NT2/D1 (cell line): ENCODE measurements around the gene SPEM1.

Experiments
- DNase-seq: peaks from one replicate; pipeline ENCODE4 v3.0.0-alpha.2; 2011; ENCODE audit warnings: low read depth, low spot score
- H3K27me3 ChIP-seq: 2 replicates; pipeline ENCODE4 v1.6.0; 2011; ENCODE audit warnings: mild to moderate bottlenecking; ENCODE audit not compliant: insufficient read length, insufficient read depth
- H3K36me3 ChIP-seq: 2 replicates; pipeline ENCODE4 v1.6.1; 2011; ENCODE audit warnings: mild to moderate bottlenecking, low read length, mixed read lengths; ENCODE audit not compliant: insufficient read depth, insufficient read length
- H3K4me1 ChIP-seq: 2 replicates; pipeline ENCODE4 v1.5.1; 2011; ENCODE audit not compliant: insufficient read depth, insufficient read length
- H3K4me3 ChIP-seq: 2 replicates; pipeline ENCODE4 v1.5.1; 2011; ENCODE audit warnings: low read depth; ENCODE audit not compliant: insufficient read length
- H3K9ac ChIP-seq: 2 replicates; pipeline ENCODE4 v1.6.0; 2011; ENCODE audit warnings: low read depth; ENCODE audit not compliant: insufficient read length
- H3K9me3 ChIP-seq: 2 replicates; pipeline ENCODE4 v1.5.1; 2011; ENCODE audit warnings: mild to moderate bottlenecking, low read length; ENCODE audit not compliant: insufficient read depth
- SUZ12 ChIP-seq: IDR thresholded peaks from 2 replicates; pipeline ENCODE4 v1.6.1; 2011; ENCODE audit not compliant: insufficient read length, insufficient read depth; ENCODE audit errors: extremely low read depth
- YY1 ChIP-seq: IDR thresholded peaks from 2 replicates; pipeline ENCODE4 v1.6.1; 2011; ENCODE audit not compliant: insufficient read length, insufficient read depth
- ZNF274 ChIP-seq: IDR thresholded peaks from 2 replicates; pipeline ENCODE4 v1.6.1; 2011; ENCODE audit warnings: mild to moderate bottlenecking, low read depth, low read length

Gene SPEM1

DNA sequence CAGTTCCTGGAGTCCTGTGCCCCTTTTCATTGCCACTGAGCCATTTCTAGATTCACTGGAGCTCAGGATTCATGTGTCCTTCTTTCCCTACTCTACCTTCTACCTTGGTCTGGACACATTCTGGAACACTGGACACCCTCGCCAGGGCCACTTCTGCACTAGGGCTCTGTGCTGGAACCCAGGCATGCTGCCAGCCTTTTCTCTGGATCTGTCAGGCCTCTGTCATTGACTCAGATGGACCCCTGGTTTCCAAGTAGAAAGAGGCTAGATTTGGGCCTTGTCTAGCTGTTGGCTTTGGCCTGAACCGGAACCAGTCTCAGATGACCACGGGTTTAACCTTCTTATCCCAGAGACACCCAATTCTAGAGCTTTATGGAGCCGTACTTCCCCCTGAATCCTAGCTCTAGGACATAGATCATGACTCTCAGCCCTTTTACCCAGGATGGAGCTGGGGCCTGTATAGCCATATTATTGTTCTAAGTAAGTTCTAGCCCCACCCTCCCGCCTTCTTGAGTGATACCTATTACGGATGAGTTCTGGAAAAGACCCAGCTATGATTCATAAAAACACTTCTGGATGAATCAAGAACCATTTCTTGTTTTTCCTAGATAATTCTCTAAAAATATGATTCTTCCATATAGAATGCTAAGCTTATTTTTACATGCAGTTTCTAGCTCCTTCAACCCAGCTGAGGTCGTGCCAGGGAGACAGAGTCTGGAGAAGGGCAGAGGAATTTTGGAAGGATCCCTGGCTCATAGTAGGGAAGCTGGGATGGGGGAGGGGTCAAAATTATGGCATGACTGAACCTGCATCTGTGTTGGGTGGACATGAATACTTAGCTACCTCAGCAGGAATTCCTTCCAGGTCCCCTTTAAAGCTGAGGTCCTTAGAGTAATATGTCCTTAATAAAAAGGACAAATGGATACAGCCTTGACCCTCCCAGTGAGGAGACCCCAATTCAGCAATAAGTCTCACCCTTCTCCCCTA is 23.7 kb downstream of the SPEM1 start:
- peaks cover 39% of the 10 kb centered on the region for H3K27me3 ChIP-seq
- TF ChIP-seq YY1 (no peak), ZNF274 (no peak), SUZ12 (no peak)
- H3K9me3 ChIP-seq: no peaks in the 10 kb centered on the region
- no peak overlapping the region for H3K9ac ChIP-seq
- no peaks in the 10 kb centered on the region for H3K36me3 ChIP-seq
- peaks cover 4% of the 10 kb centered on the region for H3K4me1 ChIP-seq
- DNase-seq: no peak
- no peak overlapping the region for H3K4me3 ChIP-seq

DNA sequence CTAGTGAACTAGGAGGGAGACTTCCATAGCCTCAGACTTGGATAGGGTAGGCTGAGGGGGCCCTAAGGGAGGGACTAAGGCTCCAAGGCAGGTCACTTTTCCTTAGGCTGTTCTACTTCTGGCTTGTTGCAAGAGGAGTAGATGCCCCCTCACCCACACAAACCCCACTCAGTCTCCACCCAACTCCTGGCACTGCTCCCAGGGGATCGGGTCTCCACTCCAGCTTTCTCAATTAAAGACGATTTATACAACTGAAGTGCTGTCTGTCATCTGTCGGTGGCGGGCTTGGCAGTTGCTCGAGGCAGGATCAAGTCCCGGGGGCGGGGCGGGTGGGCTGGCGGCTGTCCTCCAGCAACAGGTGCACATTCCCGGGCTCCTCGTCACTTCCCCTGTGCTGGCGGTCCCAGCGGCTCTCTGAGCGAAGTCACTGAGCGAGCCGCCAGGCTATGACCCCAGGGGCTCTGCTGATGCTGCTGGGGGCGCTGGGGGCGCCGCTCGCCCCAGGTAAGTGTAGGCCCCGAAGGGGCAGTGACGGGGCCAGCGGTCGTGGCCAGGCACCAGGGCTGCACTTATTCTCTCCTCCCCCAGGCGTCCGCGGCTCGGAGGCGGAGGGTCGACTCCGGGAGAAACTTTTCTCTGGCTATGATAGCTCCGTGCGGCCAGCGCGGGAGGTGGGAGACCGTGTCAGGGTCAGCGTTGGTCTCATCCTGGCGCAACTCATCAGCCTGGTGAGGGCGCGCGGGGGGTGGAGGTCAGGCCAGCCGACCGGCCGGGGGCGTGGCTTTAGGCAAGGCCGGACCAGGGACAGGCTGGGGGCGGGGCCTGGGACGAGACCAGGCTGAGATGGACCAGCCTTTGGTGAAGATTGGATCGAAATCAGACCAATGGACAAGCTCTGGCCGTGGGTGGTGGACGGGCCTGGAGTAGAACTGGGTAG is 24.8 kb downstream of the SPEM1 start, which contains the start of gene CHRNB1:
TSS of gene CHRNB1 (plus strand) at position 380 of the 937 bp plus-strand sequence. CDS start at position 447, 67 bp downstream.
- peak within 1 kb of the TSS; percentile 42 for H3K4me3 ChIP-seq
- H3K4me1 ChIP-seq: peaks cover 4% of the 10 kb centered on the region
- H3K9me3 ChIP-seq: no peaks in the 10 kb centered on the region
- no peaks in the 10 kb centered on the region for H3K36me3 ChIP-seq
- H3K9ac ChIP-seq: peak within 1 kb of the TSS; percentile 72
- DNase-seq: no peak
- TF ChIP-seq YY1 (no peak), SUZ12 (no peak), ZNF274 (no peak)
- peaks cover 29% of the 10 kb centered on the region for H3K27me3 ChIP-seq

DNA sequence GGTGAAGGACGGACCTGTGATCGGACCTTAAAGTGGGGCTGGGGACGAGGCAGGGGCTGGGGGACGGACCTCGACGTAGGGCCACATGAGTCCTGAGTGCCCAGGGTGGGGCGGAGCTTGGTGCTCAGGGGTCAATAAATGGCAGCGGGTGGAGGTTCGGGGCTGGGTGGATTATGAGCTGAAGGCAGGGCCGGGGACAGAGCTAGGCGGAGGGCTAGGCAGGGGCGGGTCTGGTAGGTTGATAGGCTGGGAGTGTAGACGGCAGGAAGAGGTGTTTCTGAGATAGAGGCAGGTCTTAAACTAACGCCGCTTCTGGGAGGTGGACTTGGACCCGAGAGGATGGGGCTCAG is 25.5 kb downstream of the SPEM1 start:
- Histone ChIP-seq H3K4me1 (peaks cover 4% of the 10 kb centered on the region), H3K27me3 (peaks cover 29% of the 10 kb centered on the region), H3K36me3 (no peaks in the 10 kb centered on the region), H3K4me3 (peak overlapping the region; percentile 42), H3K9ac (peak overlapping the region; percentile 50), H3K9me3 (no peaks in the 10 kb centered on the region)
- no peak for DNase-seq
- no peak for TF ChIP-seq YY1
- no peak for TF ChIP-seq ZNF274
- no peak for TF ChIP-seq SUZ12

DNA sequence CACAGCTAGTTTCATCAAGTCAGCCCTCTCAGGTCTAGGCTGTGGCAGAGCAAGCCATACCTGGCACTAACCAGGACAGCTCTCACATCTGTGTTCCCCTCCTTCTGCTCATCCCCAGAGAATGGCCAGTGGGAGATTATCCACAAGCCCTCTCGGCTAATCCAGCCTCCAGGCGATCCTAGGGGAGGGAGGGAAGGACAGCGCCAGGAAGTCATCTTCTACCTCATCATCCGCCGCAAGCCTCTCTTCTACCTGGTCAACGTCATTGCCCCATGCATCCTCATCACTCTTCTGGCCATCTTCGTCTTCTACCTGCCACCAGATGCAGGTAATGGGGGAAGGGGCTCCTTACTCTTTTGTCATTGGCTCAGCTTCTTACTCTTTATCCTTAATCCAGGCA is 28.3 kb downstream of the SPEM1 start:
- no peak for TF ChIP-seq ZNF274
- TF ChIP-seq YY1: no peak
- TF ChIP-seq SUZ12: no peak

DNA sequence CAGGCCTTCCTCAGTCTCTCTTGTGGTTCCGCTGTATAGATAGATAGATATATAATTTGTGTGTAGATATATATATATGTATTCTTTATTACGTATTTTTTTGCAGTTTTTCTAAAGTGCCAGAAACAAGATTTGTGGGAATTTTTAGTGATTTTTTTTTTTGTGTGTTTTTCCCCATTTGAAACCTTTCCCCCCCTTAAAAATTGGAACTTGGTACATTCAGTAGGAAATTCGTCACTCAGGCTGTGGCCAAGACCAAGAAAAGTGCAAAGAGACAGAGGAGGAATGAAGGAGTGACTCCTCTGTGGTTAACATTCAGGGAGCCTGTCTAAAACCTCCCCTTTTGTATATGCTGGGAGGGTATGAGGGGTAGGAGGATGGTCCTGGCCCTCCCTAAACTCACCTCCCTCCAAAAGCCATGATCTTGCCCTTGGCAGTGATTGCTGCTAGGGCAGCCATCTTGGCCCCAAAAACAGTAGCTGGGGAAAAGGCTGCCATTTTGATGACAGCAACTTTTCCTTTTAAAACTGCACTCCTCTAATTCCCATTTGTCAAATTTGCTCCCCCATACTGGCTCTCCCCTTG is 39.9 kb downstream of the SPEM1 start:
- H3K9ac ChIP-seq: no peak overlapping the region
- no peaks in the 10 kb centered on the region for H3K9me3 ChIP-seq
- no peaks in the 10 kb centered on the region for H3K27me3 ChIP-seq
- H3K36me3 ChIP-seq: peaks cover 18% of the 10 kb centered on the region
- H3K4me3 ChIP-seq: no peak overlapping the region
- no peak for DNase-seq
- TF ChIP-seq SUZ12 (no peak), ZNF274 (no peak), YY1 (no peak)
- peaks cover 10% of the 10 kb centered on the region for H3K4me1 ChIP-seq

More for the DNA sequence above, 28.3 kb downstream of the SPEM1 start:
- Histone ChIP-seq H3K36me3 (no peaks in the 10 kb centered on the region), H3K4me1 (peaks cover 2% of the 10 kb centered on the region), H3K27me3 (peaks cover 12% of the 10 kb centered on the region), H3K4me3 (no peak overlapping the region), H3K9ac (no peak overlapping the region), H3K9me3 (no peaks in the 10 kb centered on the region)
- DNase-seq: no peak

DNA sequence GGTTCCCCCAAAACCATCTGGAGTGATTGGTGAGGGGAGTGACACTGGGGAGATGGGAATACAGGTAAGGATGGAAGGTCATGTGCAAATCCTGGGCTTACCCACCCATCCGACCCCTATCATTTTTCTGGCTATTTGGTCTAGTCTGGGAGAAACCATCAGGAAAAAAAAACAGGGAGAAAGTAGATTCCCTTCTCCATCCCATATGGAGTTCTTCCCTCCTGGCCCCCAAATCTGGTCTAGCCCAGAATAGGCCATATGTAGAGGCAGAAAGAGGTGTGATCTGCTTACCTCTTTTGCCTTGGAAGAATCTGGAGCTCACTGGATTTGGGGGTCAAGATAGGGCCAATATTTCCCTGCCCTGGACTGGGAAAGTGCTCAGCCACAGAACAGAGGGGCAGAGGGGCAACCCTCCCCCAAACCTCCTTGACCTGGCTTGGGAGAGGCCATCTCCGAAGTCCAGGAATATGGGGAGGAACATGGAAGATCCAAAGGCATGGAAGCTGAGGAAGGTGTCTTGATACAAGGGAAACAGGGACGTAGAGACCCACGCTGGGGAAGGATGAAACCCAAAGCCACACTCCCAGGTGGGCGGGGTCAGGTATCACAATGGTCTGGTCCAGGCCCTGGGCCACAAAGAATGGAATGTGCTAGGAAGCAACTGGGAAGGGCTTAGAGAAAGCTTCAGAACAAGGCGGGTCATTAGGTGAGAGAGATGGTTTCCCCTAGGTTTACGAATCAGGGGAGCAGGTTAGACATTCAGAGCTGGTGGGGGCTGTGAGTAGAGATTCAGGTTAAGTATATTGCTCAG is 40.9 kb downstream of the SPEM1 start:
- Histone ChIP-seq H3K4me3 (no peak overlapping the region), H3K36me3 (peaks cover 22% of the 10 kb centered on the region), H3K9me3 (no peaks in the 10 kb centered on the region), H3K4me1 (peaks cover 13% of the 10 kb centered on the region), H3K9ac (no peak overlapping the region), H3K27me3 (no peaks in the 10 kb centered on the region)
- TF ChIP-seq YY1 (no peak), ZNF274 (no peak), SUZ12 (no peak)
- DNase-seq: no peak
